Measurements from ENCODE around the gene DNMT3A.

Gene DNMT3A

GRCh38 chr2:25342372-25343186 lies 854 bp upstream of the DNMT3A start:
- peak; percentile 31 for DNase-seq

GRCh38 chr2:25341011-25341727 lies 556 bp downstream of the DNMT3A start:
- DNase-seq, result no peak

- DNase-seq, result no peak
Measured at GRCh38 chr2:25340181-25340921, 1.4 kb downstream of the DNMT3A start.

GRCh38 chr2:25339791-25340180 lies 1.9 kb downstream of the DNMT3A start:
- DNase-seq, result no peak

- no peak for DNase-seq
Measured at GRCh38 chr2:25339211-25339674, 2.5 kb downstream of the DNMT3A start.

GRCh38 chr2:25338401-25338800 lies 3.3 kb downstream of the DNMT3A start:
- DNase-seq, result no peak

- DNase-seq, result no peak
Measured at GRCh38 chr2:25337891-25338290, 3.8 kb downstream of the DNMT3A start.

GRCh38 chr2:25337276-25337675 lies 4.4 kb downstream of the DNMT3A start:
- DNase-seq, result no peak

GRCh38 chr2:25336383-25336841 lies 5.3 kb downstream of the DNMT3A start:
- no peak for DNase-seq

GRCh38 chr2:25335971-25336370 lies 5.8 kb downstream of the DNMT3A start:
- DNase-seq, result no peak

- no peak for DNase-seq
Measured at GRCh38 chr2:25335204-25335603, 6.5 kb downstream of the DNMT3A start.

GRCh38 chr2:25334482-25334881 lies 7.2 kb downstream of the DNMT3A start:
- DNase-seq, result no peak

- no peak for DNase-seq
Measured at GRCh38 chr2:25333981-25334380, 7.7 kb downstream of the DNMT3A start.

GRCh38 chr2:25332571-25332970 lies 9.2 kb downstream of the DNMT3A start:
- no peak for DNase-seq

- no peak for DNase-seq
Measured at GRCh38 chr2:25331686-25332365, 9.9 kb downstream of the DNMT3A start.

- DNase-seq, result no peak
Measured at GRCh38 chr2:25330937-25331336, 10.8 kb downstream of the DNMT3A start.

- DNase-seq, result no peak
Measured at GRCh38 chr2:25330273-25330672, 11.5 kb downstream of the DNMT3A start.

GRCh38 chr2:25328152-25329085 lies 13.3 kb downstream of the DNMT3A start:
- no peak for DNase-seq

GRCh38 chr2:25326326-25327013 lies 15.3 kb downstream of the DNMT3A start:
- DNase-seq, result no peak

GRCh38 chr2:25324905-25325592 lies 16.7 kb downstream of the DNMT3A start:
- no peak for DNase-seq
